Rectal smooth muscle tissue (tissue), 1 donor: ENCODE measurements around the gene TDRD9.

Source experiments
- H3K27ac ChIP-seq: one replicate; pipeline ENCODE4 v1.7.0; 2013; ENCODE audit warnings: low read depth, low read length, inconsistent platforms
- H3K27me3 ChIP-seq: one replicate; pipeline ENCODE4 v1.7.0; 2013; ENCODE audit warnings: low read length; ENCODE audit not compliant: control insufficient read depth, insufficient read depth
- H3K36me3 ChIP-seq: one replicate; pipeline ENCODE4 v1.7.0; 2013; ENCODE audit warnings: low read length; ENCODE audit not compliant: control insufficient read depth, insufficient read depth
- H3K4me1 ChIP-seq: one replicate; pipeline ENCODE4 v1.7.0; 2013; ENCODE audit warnings: low read length; ENCODE audit not compliant: control insufficient read depth, insufficient read depth
- H3K4me3 ChIP-seq: one replicate; pipeline ENCODE4 v1.7.0; 2013; ENCODE audit warnings: low read length
- H3K9ac ChIP-seq: one replicate; pipeline ENCODE4 v1.7.0; 2013; ENCODE audit warnings: low read length

The TDRD9 gene

DNA sequence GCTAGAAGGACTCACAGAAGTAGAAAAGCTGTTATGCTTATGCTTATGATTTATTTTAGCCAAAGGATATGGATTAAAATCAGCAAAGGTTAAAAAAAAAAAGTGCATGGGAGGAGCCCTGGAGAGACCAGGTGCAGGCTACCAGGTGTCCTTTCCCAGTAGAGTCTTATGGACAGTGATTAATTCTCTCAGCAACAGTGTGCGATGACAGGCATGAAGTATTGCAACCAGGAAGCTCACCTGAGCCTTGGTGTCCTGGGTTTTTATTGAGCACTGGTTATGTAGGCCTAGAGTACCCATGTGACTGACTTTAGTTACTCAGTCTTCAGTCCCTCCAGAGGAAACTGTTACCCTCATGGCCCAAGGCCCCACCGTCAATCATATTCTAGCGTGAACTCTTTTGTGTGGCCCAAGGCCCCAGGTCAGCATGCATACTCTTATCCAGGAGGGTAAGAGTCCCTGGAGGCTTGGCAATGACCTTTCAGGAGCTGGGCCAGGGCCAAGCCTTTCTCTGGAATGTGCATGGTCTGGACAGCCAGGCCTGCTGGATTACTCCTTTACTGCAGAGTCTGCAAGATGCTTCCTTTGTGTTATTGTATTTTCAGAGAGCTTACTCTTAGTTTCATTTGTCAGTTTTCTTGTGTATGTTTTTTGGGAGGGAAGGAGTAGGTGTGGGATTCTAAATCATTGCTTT lies 83.7 kb downstream of the TDRD9 start:
- Histone ChIP-seq H3K36me3 (no peaks in the 10 kb centered on the region), H3K9ac (no peak overlapping the region), H3K27me3 (no peaks in the 10 kb centered on the region), H3K4me1 (no peaks in the 10 kb centered on the region), H3K27ac (no peak overlapping the region), H3K4me3 (no peak overlapping the region)

GRCh38 chr14:104014764-104015163 lies 86.5 kb downstream of the TDRD9 start:
- Histone ChIP-seq H3K4me3 (no peak overlapping the region), H3K9ac (no peak overlapping the region), H3K4me1 (no peaks in the 10 kb centered on the region), H3K36me3 (no peaks in the 10 kb centered on the region), H3K27ac (no peak overlapping the region), H3K27me3 (no peaks in the 10 kb centered on the region)

DNA sequence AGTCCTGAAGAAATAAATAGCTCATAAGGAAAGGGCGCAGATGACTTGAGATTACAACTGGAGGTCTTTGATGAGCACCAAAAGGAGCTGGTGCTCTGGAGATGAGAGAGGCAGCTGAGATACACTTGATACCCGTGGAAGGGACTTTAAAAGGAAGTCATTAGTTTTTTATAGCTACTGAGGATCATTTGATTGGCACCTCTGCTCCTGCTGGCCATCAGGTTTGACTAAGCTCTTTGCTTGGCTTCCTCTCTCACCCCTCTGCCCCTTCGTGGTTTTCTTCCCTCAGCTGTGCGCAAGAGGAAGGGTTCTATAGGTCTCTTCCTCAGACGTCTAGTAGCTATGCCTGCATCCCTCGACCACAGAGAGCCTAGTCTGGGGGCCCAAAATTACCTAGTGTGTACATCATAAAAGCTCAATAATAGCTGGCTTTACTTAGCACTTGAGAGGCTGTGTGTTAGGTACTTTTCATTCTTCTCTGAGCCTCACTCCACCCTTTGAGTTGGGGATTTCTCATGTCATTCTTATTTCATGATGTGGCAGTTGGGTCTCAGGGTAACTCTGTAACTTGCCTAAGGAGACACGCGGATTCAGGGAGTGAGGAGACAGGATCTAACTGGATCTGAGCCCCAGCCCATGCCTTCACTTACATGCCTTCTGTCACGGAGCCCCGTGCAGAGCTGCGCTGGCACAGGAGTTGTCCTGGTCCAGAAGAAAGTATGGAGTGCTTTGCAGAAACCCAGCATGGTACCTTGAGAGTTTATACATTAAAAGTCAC lies 88.8 kb downstream of the TDRD9 start:
- H3K36me3 ChIP-seq = no peaks in the 10 kb centered on the region
- no peak overlapping the region for H3K4me3 ChIP-seq
- H3K27ac ChIP-seq = no peak overlapping the region
- H3K27me3 ChIP-seq = no peaks in the 10 kb centered on the region
- no peak overlapping the region for H3K9ac ChIP-seq
- no peaks in the 10 kb centered on the region for H3K4me1 ChIP-seq

GRCh38 chr14:104019029-104019428 lies 90.8 kb downstream of the TDRD9 start:
- no peaks in the 10 kb centered on the region for H3K4me1 ChIP-seq
- no peak overlapping the region for H3K9ac ChIP-seq
- H3K27me3 ChIP-seq = no peaks in the 10 kb centered on the region
- H3K4me3 ChIP-seq = no peak overlapping the region
- H3K36me3 ChIP-seq = no peaks in the 10 kb centered on the region
- no peak overlapping the region for H3K27ac ChIP-seq

GRCh38 chr14:104019806-104020205 lies 91.5 kb downstream of the TDRD9 start:
- H3K4me1 ChIP-seq = no peaks in the 10 kb centered on the region
- no peak overlapping the region for H3K9ac ChIP-seq
- no peak overlapping the region for H3K4me3 ChIP-seq
- no peak overlapping the region for H3K27ac ChIP-seq
- H3K36me3 ChIP-seq = no peaks in the 10 kb centered on the region
- H3K27me3 ChIP-seq = no peaks in the 10 kb centered on the region

DNA sequence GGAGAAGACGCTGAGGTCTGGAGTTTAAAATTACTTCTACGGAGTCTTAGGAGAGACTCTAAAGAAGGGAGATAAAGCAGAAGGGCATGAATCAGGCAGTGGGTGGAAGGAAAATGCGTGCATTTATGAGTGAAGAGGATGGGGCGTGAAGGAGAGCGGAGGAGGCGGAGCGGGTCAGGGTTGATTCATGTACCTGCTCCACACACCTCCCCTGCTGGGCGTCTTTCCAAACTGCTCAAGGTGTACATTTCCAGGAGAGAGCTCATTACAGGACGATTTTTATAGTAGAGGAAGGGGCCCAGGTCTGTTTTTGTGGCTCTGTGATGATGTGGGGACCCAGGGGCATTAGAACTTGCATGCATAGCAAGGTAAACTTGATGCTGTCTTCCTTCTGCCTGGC lies 92.2 kb downstream of the TDRD9 start:
- H3K9ac ChIP-seq = no peak overlapping the region
- no peaks in the 10 kb centered on the region for H3K4me1 ChIP-seq
- H3K4me3 ChIP-seq = no peak overlapping the region
- H3K27me3 ChIP-seq = no peaks in the 10 kb centered on the region
- H3K36me3 ChIP-seq = no peaks in the 10 kb centered on the region
- no peak overlapping the region for H3K27ac ChIP-seq

GRCh38 chr14:104023325-104024055 lies 95.2 kb downstream of the TDRD9 start:
- Histone ChIP-seq H3K4me3 (no peak overlapping the region), H3K36me3 (no peaks in the 10 kb centered on the region), H3K27me3 (no peaks in the 10 kb centered on the region), H3K9ac (no peak overlapping the region), H3K27ac (no peak overlapping the region), H3K4me1 (no peaks in the 10 kb centered on the region)

GRCh38 chr14:104025534-104025933 lies 97.3 kb downstream of the TDRD9 start:
- no peak overlapping the region for H3K9ac ChIP-seq
- no peaks in the 10 kb centered on the region for H3K27me3 ChIP-seq
- H3K27ac ChIP-seq = no peak overlapping the region
- H3K36me3 ChIP-seq = no peaks in the 10 kb centered on the region
- H3K4me1 ChIP-seq = no peaks in the 10 kb centered on the region
- no peak overlapping the region for H3K4me3 ChIP-seq

GRCh38 chr14:104026024-104026423 lies 97.8 kb downstream of the TDRD9 start:
- Histone ChIP-seq H3K27ac (no peak overlapping the region), H3K4me1 (no peaks in the 10 kb centered on the region), H3K27me3 (no peaks in the 10 kb centered on the region), H3K36me3 (no peaks in the 10 kb centered on the region), H3K9ac (no peak overlapping the region), H3K4me3 (no peak overlapping the region)

- no peak overlapping the region for H3K9ac ChIP-seq
- H3K27ac ChIP-seq = no peak overlapping the region
- no peaks in the 10 kb centered on the region for H3K4me1 ChIP-seq
- H3K36me3 ChIP-seq = no peaks in the 10 kb centered on the region
- no peak overlapping the region for H3K4me3 ChIP-seq
- no peaks in the 10 kb centered on the region for H3K27me3 ChIP-seq
Observed at GRCh38 chr14:104030958-104031357, 102.7 kb downstream of the TDRD9 start.

DNA sequence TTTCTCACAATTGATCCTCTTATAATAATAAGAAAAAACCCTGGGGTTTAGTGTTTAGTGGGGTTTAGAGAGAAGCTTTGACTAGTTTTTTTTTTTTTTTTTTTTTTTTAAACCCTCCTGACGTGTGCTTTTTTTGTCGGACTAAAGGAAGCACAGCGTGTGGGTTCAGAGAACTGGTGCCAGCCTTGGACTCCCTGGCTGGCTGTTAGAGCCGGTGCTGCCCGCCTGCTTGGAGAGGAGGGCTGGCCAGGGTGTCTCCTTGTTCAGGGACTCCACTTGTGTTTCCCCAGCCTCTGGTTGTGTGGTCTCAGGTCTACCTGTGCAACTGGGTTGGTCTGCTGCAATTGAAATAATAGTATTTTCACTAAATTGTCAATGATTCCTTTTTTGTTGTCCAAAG lies 103.1 kb downstream of the TDRD9 start:
- no peaks in the 10 kb centered on the region for H3K36me3 ChIP-seq
- no peak overlapping the region for H3K9ac ChIP-seq
- no peaks in the 10 kb centered on the region for H3K4me1 ChIP-seq
- no peaks in the 10 kb centered on the region for H3K27me3 ChIP-seq
- H3K4me3 ChIP-seq = no peak overlapping the region
- no peak overlapping the region for H3K27ac ChIP-seq

GRCh38 chr14:104034976-104035699 lies 106.9 kb downstream of the TDRD9 start:
- no peak overlapping the region for H3K9ac ChIP-seq
- H3K27me3 ChIP-seq = no peaks in the 10 kb centered on the region
- H3K4me3 ChIP-seq = no peak overlapping the region
- no peak overlapping the region for H3K27ac ChIP-seq
- no peaks in the 10 kb centered on the region for H3K36me3 ChIP-seq
- no peaks in the 10 kb centered on the region for H3K4me1 ChIP-seq
